WTC11 (cell line): ENCODE results near the gene ABHD16B. TPM values are rescaled to one million over a fixed set of nuclear protein-coding genes. Genes with fewer than 3 reads are reported as not detected.

Experiments
- ATAC-seq: fragments of 200-7000 bp; cut with Tn5 transposase; 2 replicates; pipeline ENCODE4 v1.10.0; 2021; ENCODE audit warnings: mild to moderate bottlenecking, moderate library complexity
- CTCF ChIA-PET: fragments of 300-600 bp; sonication (Branson Sonifier 250); formaldehyde crosslinking; loops from one replicate; lab custom pipeline; 2021; ENCODE audit warnings: antibody characterized with exemption; lab: Charles Lee
- POLR2A ChIA-PET: fragments of 350-600 bp; sonication (Branson Sonifier 250); formaldehyde crosslinking; loops from one replicate; lab custom pipeline; 2021; ENCODE audit warnings: antibody characterized with exemption; lab: Charles Lee
- DNase-seq: peaks from one replicate; pipeline ENCODE4 v3.0.0; 2021; ENCODE audit warnings: low spot score
- H3K27ac Mint-ChIP-seq: 2 replicates; pipeline ENCODE4 v1.8.0; 2021; ENCODE audit warnings: mixed read lengths
- H3K27me3 Mint-ChIP-seq: 2 replicates; pipeline ENCODE4 v1.8.0; 2021; ENCODE audit warnings: low read depth, mild to moderate bottlenecking, moderate library complexity, mixed read lengths
- H3K36me3 Mint-ChIP-seq: 2 replicates; pipeline ENCODE4 v1.8.0; 2021; ENCODE audit warnings: mixed read lengths
- H3K4me1 Mint-ChIP-seq: 2 replicates; pipeline ENCODE4 v1.8.0; 2022; ENCODE audit warnings: mixed read lengths
- H3K4me3 Mint-ChIP-seq: 2 replicates; pipeline ENCODE4 v1.8.0; 2021; ENCODE audit warnings: mild to moderate bottlenecking, moderate library complexity, mixed read lengths
- H3K9me3 Mint-ChIP-seq: 2 replicates; pipeline ENCODE4 v1.8.0; 2021; ENCODE audit warnings: mixed read lengths
- AFF4 ChIP-seq: sonication (generic); formaldehyde crosslinking; IDR thresholded peaks from 2 replicates; pipeline ENCODE4 v1.8.1; 2023; ENCODE audit warnings: mild to moderate bottlenecking, missing genetic modification reagents, borderline replicate concordance
- CDX4 ChIP-seq: fragments of 250-450 bp; sonication (Bioruptor Pico); IDR thresholded peaks from 2 replicates; pipeline ENCODE4 v1.9.0; 2021; ENCODE audit warnings: moderate library complexity, mild to moderate bottlenecking, inconsistent platforms, borderline replicate concordance
- CTCF ChIP-seq: fragments of 200-600 bp; IDR thresholded peaks from 2 replicates; pipeline ENCODE4 v1.8.0; 2022; ENCODE audit warnings: antibody characterized with exemption
- ERG ChIP-seq: fragments of 250-450 bp; sonication (Bioruptor Pico); IDR thresholded peaks from 2 replicates; pipeline ENCODE4 v1.8.0; 2021; ENCODE audit warnings: mild to moderate bottlenecking
- IRF2 ChIP-seq: sonication (generic); formaldehyde crosslinking; IDR thresholded peaks from 2 replicates; pipeline ENCODE4 v1.8.0; 2022; ENCODE audit warnings: low read depth, missing genetic modification reagents, borderline replicate concordance
- NFATC4 ChIP-seq: fragments of 250-450 bp; sonication (Bioruptor Pico); IDR thresholded peaks from 2 replicates; pipeline ENCODE4 v1.9.0; 2021; ENCODE audit warnings: mild to moderate bottlenecking
- NR2C2 ChIP-seq: sonication (generic); formaldehyde crosslinking; IDR thresholded peaks from 2 replicates; pipeline ENCODE4 v1.8.0; 2022; ENCODE audit warnings: mild to moderate bottlenecking, missing genetic modification reagents
- USF2 ChIP-seq: sonication (generic); formaldehyde crosslinking; IDR thresholded peaks from 2 replicates; pipeline ENCODE4 v1.8.1; 2023; ENCODE audit warnings: mild to moderate bottlenecking, missing genetic modification reagents, moderate library complexity
- ZMAT4 ChIP-seq: fragments of 250-450 bp; sonication (Bioruptor Pico); IDR thresholded peaks from 2 replicates; pipeline ENCODE4 v1.9.0; 2021; ENCODE audit warnings: mild to moderate bottlenecking
- ZNF416 ChIP-seq: fragments of 250-450 bp; sonication (Bioruptor Pico); IDR thresholded peaks from 2 replicates; pipeline ENCODE4 v1.9.0; 2021; ENCODE audit warnings: mild to moderate bottlenecking, inconsistent platforms
- ZNF425 ChIP-seq: fragments of 250-450 bp; sonication (Bioruptor Pico); conservative IDR thresholded peaks from 2 replicates; pipeline ENCODE4 v1.9.0; 2021; ENCODE audit warnings: mild to moderate bottlenecking
- ZNF532 ChIP-seq: fragments of 250-450 bp; sonication (Bioruptor Pico); IDR thresholded peaks from 2 replicates; pipeline ENCODE4 v1.9.0; 2021; ENCODE audit warnings: mild to moderate bottlenecking, borderline replicate concordance
- ZSCAN18 ChIP-seq: fragments of 250-450 bp; sonication (Bioruptor Pico); IDR thresholded peaks from 2 replicates; pipeline ENCODE4 v2.1.2; 2022; ENCODE audit warnings: mild to moderate bottlenecking, moderate library complexity
- total RNA-seq: library from RNA; stranded (reverse); gene quantifications from 3 replicates; pipeline ENCODE4 v1.2.3, GENCODE V29; 2021

Gene ABHD16B
- total RNA-seq, 1 experiment from 2014 or later: 0.11 TPM

- H3K36me3 Mint-ChIP-seq: peaks cover 4% of the 10 kb centered on the region; the same call in 1 of the 2 replicates
- TF ChIP-seq NR2C2 (no peak), ZNF425 (CRISPR knock-in tag) (no peak), IRF2 (no peak), CTCF (no peak)
- no peaks in the 10 kb centered on the region for H3K9me3 Mint-ChIP-seq
- ATAC-seq (no peak), DNase-seq (no peak)
- peaks cover 9% of the 10 kb centered on the region for H3K27me3 Mint-ChIP-seq
- no peak overlapping the region for H3K4me3 Mint-ChIP-seq
- POLR2A ChIA-PET: interaction anchor here (0.6 to 0.9 kb wide), 2 partner anchors 26 to 140 kb away, joined by 3 read pairs; no protein-coding TSS in a partner anchor
- H3K4me1 Mint-ChIP-seq: peaks cover 53% of the 10 kb centered on the region
- H3K27ac Mint-ChIP-seq: peak overlapping the region; percentile 70; the same call in 1 of the 2 replicates
- CTCF ChIA-PET: interaction anchor here (1.0 to 3.9 kb wide), 2 partner anchors 74 to 85 kb away, joined by 3 to 34 read pairs; no protein-coding TSS in a partner anchor
Measured at GRCh38 chr20:63860325-63861051, 810 bp upstream of the ABHD16B start.

- no peaks in the 10 kb centered on the region for H3K9me3 Mint-ChIP-seq
- H3K4me1 Mint-ChIP-seq: peaks cover 49% of the 10 kb centered on the region
- no peaks in the 10 kb centered on the region for H3K27me3 Mint-ChIP-seq
- no peak overlapping the region for H3K27ac Mint-ChIP-seq
- H3K4me3 Mint-ChIP-seq: no peak overlapping the region
- peaks cover 4% of the 10 kb centered on the region; the same call in 1 of the 2 replicates for H3K36me3 Mint-ChIP-seq
- CTCF ChIA-PET: interaction anchor here (0.5 to 5.6 kb wide), 3 partner anchors 71 to 391 kb away, joined by 5 to 68 read pairs (median 5); no protein-coding TSS in a partner anchor
- no peak for DNase-seq
- POLR2A ChIA-PET: no interaction called here
- no peak for ATAC-seq
- no peak for TF ChIP-seq AFF4
- TF ChIP-seq ZNF532 (CRISPR knock-in tag): no peak
- TF ChIP-seq USF2 (CRISPR knock-in tag): no peak
- TF ChIP-seq NFATC4: no peak
- no peak for TF ChIP-seq ERG (CRISPR knock-in tag)
- TF ChIP-seq ZSCAN18 (CRISPR knock-in tag): no peak
- no peak for TF ChIP-seq ZNF416 (CRISPR knock-in tag)
- TF ChIP-seq CDX4 (CRISPR knock-in tag): no peak
- TF ChIP-seq ZMAT4 (CRISPR knock-in tag): no peak
Measured at GRCh38 chr20:63861981-63862901, 943 bp downstream of the ABHD16B start.
